Liver (tissue), 9 donors: ENCODE data around the gene SULT1C4. TPM values are rescaled to one million over a fixed set of nuclear protein-coding genes. Genes with fewer than 3 reads are reported as not detected.

Experiments used
- DNase-seq: peaks from one replicate; pipeline ENCODE4 v3.0.0-alpha.2; 2017; ENCODE audit warnings: low spot score
- H3K27ac ChIP-seq, 2 donors: one replicate each; pipeline ENCODE4 v1.7.0; 2013; ENCODE audit warnings: inconsistent platforms in 2 of 2, low read length in 2 of 2, control low read depth in 1 of 2, low read depth in 1 of 2, mild to moderate bottlenecking in 1 of 2
- H3K27me3 ChIP-seq, 4 donors: one replicate each; pipeline versions ENCODE4 v1.6.1 to v1.7.0; 2013; ENCODE audit warnings: low read length in 3 of 4, inconsistent platforms in 1 of 4, mild to moderate bottlenecking in 1 of 4, moderate library complexity in 1 of 4; ENCODE audit not compliant: control insufficient read depth in 4 of 4, insufficient read depth in 4 of 4
- H3K36me3 ChIP-seq, 4 donors: one replicate each; pipeline versions ENCODE4 v1.6.1 to v1.7.0; 2013; ENCODE audit warnings: low read length in 3 of 4, mild to moderate bottlenecking in 3 of 4, low read depth in 1 of 4, moderate library complexity in 1 of 4; ENCODE audit not compliant: control insufficient read depth in 4 of 4, insufficient read depth in 3 of 4
- H3K4me1 ChIP-seq, 4 donors: one replicate each; pipeline versions ENCODE4 v1.6.1 to v1.7.0; 2013; ENCODE audit warnings: low read length in 3 of 4, mild to moderate bottlenecking in 3 of 4, moderate library complexity in 1 of 4; ENCODE audit not compliant: control insufficient read depth in 4 of 4, insufficient read depth in 4 of 4
- H3K4me3 ChIP-seq, 3 donors: one replicate each; pipeline versions ENCODE4 v1.6.1 to v1.7.0; 2013; ENCODE audit warnings: low read length in 3 of 3, control low read depth in 1 of 3, low read depth in 1 of 3, mild to moderate bottlenecking in 1 of 3
- H3K9ac ChIP-seq, 2 donors: one replicate each; pipeline ENCODE4 v1.7.0; 2013; ENCODE audit warnings: low read length in 2 of 2, mild to moderate bottlenecking in 2 of 2, moderate library complexity in 2 of 2, control low read depth in 1 of 2, low read depth in 1 of 2
- H3K9me3 ChIP-seq, 4 donors: one replicate each; pipeline versions ENCODE4 v1.6.1 to v1.7.0; 2013; ENCODE audit warnings: low read length in 3 of 4; ENCODE audit not compliant: control insufficient read depth in 4 of 4
- EGR1 ChIP-seq, 2 donors: IDR thresholded peaks; 2 replicates each; pipeline ENCODE4 v1.6.1; 2016 to 2018; ENCODE audit warnings: antibody characterized with exemption in 2 of 2, low read depth in 2 of 2
- FOXA2 ChIP-seq: IDR thresholded peaks from 2 replicates; pipeline ENCODE4 v1.6.1; 2016; ENCODE audit warnings: antibody characterized with exemption
- GABPA ChIP-seq, 2 donors: IDR thresholded peaks in 1 of 2; conservative IDR thresholded peaks in 1 of 2; 2 replicates each; pipeline ENCODE4 v1.6.1; 2016; ENCODE audit warnings: antibody characterized with exemption in 2 of 2, mild to moderate bottlenecking in 1 of 2, moderate library complexity in 1 of 2
- HNF4A ChIP-seq, 2 donors: conservative IDR thresholded peaks; 2 replicates each; pipeline ENCODE4 v1.6.1; 2016; ENCODE audit warnings: antibody characterized with exemption in 2 of 2, mild to moderate bottlenecking in 2 of 2
- HNF4G ChIP-seq: IDR thresholded peaks from 2 replicates; pipeline ENCODE4 v1.6.1; 2016; ENCODE audit warnings: antibody characterized with exemption
- JUND ChIP-seq, 2 donors: IDR thresholded peaks; 2 replicates each; pipeline ENCODE4 v1.6.1; 2016; ENCODE audit warnings: antibody characterized with exemption in 2 of 2
- REST ChIP-seq: IDR thresholded peaks from 2 replicates; pipeline ENCODE4 v1.6.1; 2016; ENCODE audit warnings: antibody characterized with exemption, mild to moderate bottlenecking
- RXRA ChIP-seq, 2 donors: IDR thresholded peaks; 2 replicates each; pipeline ENCODE4 v1.6.1; 2017 to 2018; ENCODE audit warnings: antibody characterized with exemption in 2 of 2, mild to moderate bottlenecking in 1 of 2
- SP1 ChIP-seq: IDR thresholded peaks from 2 replicates; pipeline ENCODE4 v1.6.1; 2018; ENCODE audit warnings: antibody characterized with exemption, mild to moderate bottlenecking
- TAF1 ChIP-seq: conservative IDR thresholded peaks from 2 replicates; pipeline ENCODE4 v1.6.1; 2016; ENCODE audit warnings: antibody characterized with exemption, mild to moderate bottlenecking
- WGBS: extraction: QIAGEN DNeasy Blood & Tissue Kit; methylation state at CpG from one replicate; pipeline ENCODE4 v1.1.7; 2013; 5-methylcytosine and 5-hydroxymethylcytosine counted together
- polyA plus RNA-seq, 2 donors: library from polyadenylated mRNA; stranded (reverse) in 1 of 2; unstranded in 1 of 2; fragments of 200-250 nt in 1 of 2; fragments of >200 nt in 1 of 2; fragmentation: Nextera tagmentation in 1 of 2; extraction: Ambion mirVana in 1 of 2; gene quantifications; one replicate each; pipeline versions ENCODE4 v1.2.1 to v1.2.3, GENCODE V29; 2013 to 2015
- total RNA-seq, 2 donors: library from RNA; depleted of rRNA; stranded (reverse); fragments of >200 nt; gene quantifications; one replicate each; pipeline ENCODE4 v1.2.3, GENCODE V29; 2014
- TF ChIP-seq, protein P1 (sequence below): IDR thresholded peaks from 2 replicates; pipeline ENCODE4 v1.6.1; 2016; ENCODE audit warnings: antibody characterized with exemption
- TF ChIP-seq, protein P2 (sequence below): fragments of 150-350 bp; IDR thresholded peaks from 2 replicates; pipeline ENCODE4 v1.5.1; 2017; ENCODE audit warnings: improper control_type of control experiment, low read depth, low read length; ENCODE audit not compliant: missing input control
- TF ChIP-seq, protein P3 (sequence below): IDR thresholded peaks from 2 replicates; pipeline ENCODE4 v1.6.1; 2016; ENCODE audit warnings: antibody characterized with exemption
- TF ChIP-seq, protein P4 (sequence below): IDR thresholded peaks from 2 replicates; pipeline ENCODE4 v1.6.1; 2016; ENCODE audit warnings: antibody characterized with exemption
- donor health status: healthy.
- donor health status: healthy.
- donor health status: healthy.
- donor health status: healthy.
- donor health status: healthy.

SULT1C4 gene
- total and polyA plus RNA-seq, 4 donors, result 1.0 to 12.8 (median 1.3) TPM

GRCh38 chr2:108370080-108370479, 7.7 kb upstream of the SULT1C4 start:
- no peaks in the 10 kb centered on the region for H3K27me3 ChIP-seq
- H3K27ac ChIP-seq, result no peak overlapping the region
- 88% methylated on average over 2 of the region's 2 CpGs for WGBS
- no peak overlapping the region for H3K9ac ChIP-seq
- H3K9me3 ChIP-seq, result no peaks in the 10 kb centered on the region
- no peak for DNase-seq
- no peaks in the 10 kb centered on the region for H3K4me1 ChIP-seq
- no peak overlapping the region for H3K4me3 ChIP-seq
- no peak for TF ChIP-seq FOXA2
- TF ChIP-seq, protein P1, sequence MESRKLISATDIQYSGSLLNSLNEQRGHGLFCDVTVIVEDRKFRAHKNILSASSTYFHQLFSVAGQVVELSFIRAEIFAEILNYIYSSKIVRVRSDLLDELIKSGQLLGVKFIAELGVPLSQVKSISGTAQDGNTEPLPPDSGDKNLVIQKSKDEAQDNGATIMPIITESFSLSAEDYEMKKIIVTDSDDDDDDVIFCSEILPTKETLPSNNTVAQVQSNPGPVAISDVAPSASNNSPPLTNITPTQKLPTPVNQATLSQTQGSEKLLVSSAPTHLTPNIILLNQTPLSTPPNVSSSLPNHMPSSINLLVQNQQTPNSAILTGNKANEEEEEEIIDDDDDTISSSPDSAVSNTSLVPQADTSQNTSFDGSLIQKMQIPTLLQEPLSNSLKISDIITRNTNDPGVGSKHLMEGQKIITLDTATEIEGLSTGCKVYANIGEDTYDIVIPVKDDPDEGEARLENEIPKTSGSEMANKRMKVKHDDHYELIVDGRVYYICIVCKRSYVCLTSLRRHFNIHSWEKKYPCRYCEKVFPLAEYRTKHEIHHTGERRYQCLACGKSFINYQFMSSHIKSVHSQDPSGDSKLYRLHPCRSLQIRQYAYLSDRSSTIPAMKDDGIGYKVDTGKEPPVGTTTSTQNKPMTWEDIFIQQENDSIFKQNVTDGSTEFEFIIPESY, result no peak
- TF ChIP-seq HNF4A (conservative IDR thresholded peaks at IDR 0.05), result no peak
- no peak for TF ChIP-seq JUND (IDR thresholded peaks at IDR 0.05)
- TF ChIP-seq, protein P2, sequence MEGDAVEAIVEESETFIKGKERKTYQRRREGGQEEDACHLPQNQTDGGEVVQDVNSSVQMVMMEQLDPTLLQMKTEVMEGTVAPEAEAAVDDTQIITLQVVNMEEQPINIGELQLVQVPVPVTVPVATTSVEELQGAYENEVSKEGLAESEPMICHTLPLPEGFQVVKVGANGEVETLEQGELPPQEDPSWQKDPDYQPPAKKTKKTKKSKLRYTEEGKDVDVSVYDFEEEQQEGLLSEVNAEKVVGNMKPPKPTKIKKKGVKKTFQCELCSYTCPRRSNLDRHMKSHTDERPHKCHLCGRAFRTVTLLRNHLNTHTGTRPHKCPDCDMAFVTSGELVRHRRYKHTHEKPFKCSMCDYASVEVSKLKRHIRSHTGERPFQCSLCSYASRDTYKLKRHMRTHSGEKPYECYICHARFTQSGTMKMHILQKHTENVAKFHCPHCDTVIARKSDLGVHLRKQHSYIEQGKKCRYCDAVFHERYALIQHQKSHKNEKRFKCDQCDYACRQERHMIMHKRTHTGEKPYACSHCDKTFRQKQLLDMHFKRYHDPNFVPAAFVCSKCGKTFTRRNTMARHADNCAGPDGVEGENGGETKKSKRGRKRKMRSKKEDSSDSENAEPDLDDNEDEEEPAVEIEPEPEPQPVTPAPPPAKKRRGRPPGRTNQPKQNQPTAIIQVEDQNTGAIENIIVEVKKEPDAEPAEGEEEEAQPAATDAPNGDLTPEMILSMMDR, result no peak
- H3K36me3 ChIP-seq, result no peaks in the 10 kb centered on the region

DNA sequence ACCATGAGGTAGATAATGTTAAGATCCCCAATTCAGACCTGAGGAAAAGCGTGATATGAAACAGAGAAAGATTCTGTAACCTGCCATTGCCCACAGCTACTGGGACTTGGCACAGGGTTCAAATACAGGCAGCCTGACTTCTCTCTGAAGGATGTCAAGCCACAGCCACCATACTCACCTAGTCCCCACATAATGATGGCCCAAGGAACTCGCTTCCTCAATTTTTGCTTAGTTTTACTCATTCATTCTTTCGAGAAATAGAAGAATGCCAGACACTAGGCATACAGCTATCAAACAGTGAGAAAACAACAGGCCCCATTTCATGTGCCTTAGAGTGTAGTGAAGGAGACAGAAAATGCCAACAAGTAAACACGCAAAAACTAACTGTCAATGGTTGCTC, 980 bp upstream of the SULT1C4 start:
- no peaks in the 10 kb centered on the region for H3K9me3 ChIP-seq
- no peaks in the 10 kb centered on the region for H3K4me1 ChIP-seq
- TF ChIP-seq, protein P1, result no peak
- TF ChIP-seq HNF4G, result no peak
- TF ChIP-seq RXRA (IDR thresholded peaks at IDR 0.05), result no peak
- no peak for TF ChIP-seq SP1
- TF ChIP-seq JUND (IDR thresholded peaks at IDR 0.05), result no peak
- TF ChIP-seq GABPA (IDR thresholded peaks at IDR 0.05 in 1 of 2, conservative IDR thresholded peaks at IDR 0.05 in 1 of 2), result no peak
- no peak for TF ChIP-seq FOXA2
- TF ChIP-seq, protein P3, sequence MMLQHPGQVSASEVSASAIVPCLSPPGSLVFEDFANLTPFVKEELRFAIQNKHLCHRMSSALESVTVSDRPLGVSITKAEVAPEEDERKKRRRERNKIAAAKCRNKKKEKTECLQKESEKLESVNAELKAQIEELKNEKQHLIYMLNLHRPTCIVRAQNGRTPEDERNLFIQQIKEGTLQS, result no peak
- TF ChIP-seq HNF4A (conservative IDR thresholded peaks at IDR 0.05), result no peak
- TF ChIP-seq, protein P4, sequence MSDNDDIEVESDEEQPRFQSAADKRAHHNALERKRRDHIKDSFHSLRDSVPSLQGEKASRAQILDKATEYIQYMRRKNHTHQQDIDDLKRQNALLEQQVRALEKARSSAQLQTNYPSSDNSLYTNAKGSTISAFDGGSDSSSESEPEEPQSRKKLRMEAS, result no peak
- TF ChIP-seq REST, result no peak
- TF ChIP-seq EGR1 (IDR thresholded peaks at IDR 0.05; ENCODE audit: low read depth in 2 of 2), result no peak
- TF ChIP-seq TAF1, result no peak
- no peaks in the 10 kb centered on the region for H3K36me3 ChIP-seq
- no peak overlapping the region for H3K27ac ChIP-seq
- DNase-seq, result no peak
- H3K27me3 ChIP-seq, result no peaks in the 10 kb centered on the region
- no peak overlapping the region for H3K4me3 ChIP-seq
- no peak overlapping the region for H3K9ac ChIP-seq
- 93% methylated on average over 4 of the region's 4 CpGs for WGBS
